Endothelial cell of umbilical vein (primary cell): Measurements from ENCODE around the gene PRDM11. TPM values are rescaled to one million over a fixed set of nuclear protein-coding genes. Genes with fewer than 3 reads are reported as not detected.

ENCODE experiments used
- BruUV-seq: library from RNA; stranded (reverse); fragments of 400-500 nt; replicated peaks from 2 replicates; lab custom pipeline; 2021; lab: Mats Ljungman, UMichigan
- CTCF ChIA-PET: fragments of 300-600, 350-600 bp; sonication (Branson Sonifier 250); formaldehyde crosslinking; loops from one replicate; lab custom pipeline; 2021; ENCODE audit warnings: antibody characterized with exemption, inconsistent platforms; lab: Charles Lee
- POLR2A ChIA-PET: fragments of 300-600, 350-600 bp; sonication (Branson Sonifier 250); formaldehyde crosslinking; loops from one replicate; lab custom pipeline; 2021; ENCODE audit warnings: antibody characterized with exemption, inconsistent platforms; lab: Charles Lee
- DNase-seq: peaks from one replicate; pipeline ENCODE4 v3.0.0-alpha.2; 2011; ENCODE audit warnings: low read depth, low spot score
- FAIRE-seq: peaks from 2 replicates; lab custom pipeline; 2011; peaks lifted over from hg19 to GRCh38; lab: Jason Lieb, UNC
- H2AFZ ChIP-seq: 2 replicates; pipeline ENCODE4 v1.6.0; 2012; ENCODE audit warnings: low read depth, low read length, control low read depth, inconsistent platforms
- H3K27ac ChIP-seq: 2 replicates; pipeline ENCODE4 v1.5.1; 2011; ENCODE audit warnings: low read depth, mild to moderate bottlenecking, control low read depth, low read length, moderate library complexity; ENCODE audit not compliant: insufficient read depth
- H3K27me3 ChIP-seq, 2 experiments: 2 replicates each; pipeline versions ENCODE4 v1.6.0 to v1.6.1; 2011; ENCODE audit warnings: low read length in 2 of 2, mixed read lengths in 1 of 2; ENCODE audit not compliant: control insufficient read depth in 2 of 2, insufficient read depth in 2 of 2
- H3K36me3 ChIP-seq, 2 experiments: 2 replicates in 1 of 2; 3 replicates in 1 of 2; pipeline ENCODE4 v1.5.1; 2011; ENCODE audit warnings: low read length in 2 of 2, mild to moderate bottlenecking in 1 of 2, moderate library complexity in 1 of 2; ENCODE audit not compliant: control insufficient read depth in 2 of 2, insufficient read depth in 2 of 2; ENCODE audit errors: extremely low read depth in 1 of 2
- H3K4me1 ChIP-seq: 3 replicates; pipeline ENCODE4 v1.5.1; 2011; ENCODE audit warnings: mild to moderate bottlenecking, low read length; ENCODE audit not compliant: control insufficient read depth, insufficient read depth; ENCODE audit errors: extremely low read depth
- H3K4me2 ChIP-seq: 2 replicates; pipeline ENCODE4 v1.6.1; 2011; ENCODE audit warnings: low read length, control low read depth, mixed read lengths; ENCODE audit not compliant: insufficient read depth
- H3K4me3 ChIP-seq, 3 experiments: fragments of 200-600 bp in 1 of 3; sonication (generic), shearing (Covaris generic) in 1 of 3; replicated peaks in 1 of 3; 2 replicates each; pipeline ENCODE4 v1.5.1; 2011 to 2016; ENCODE audit warnings: control low read depth in 3 of 3, low read length in 3 of 3, mild to moderate bottlenecking in 2 of 3, inconsistent platforms in 1 of 3, low read depth in 1 of 3, moderate library complexity in 1 of 3; ENCODE audit not compliant: insufficient read depth in 1 of 3
- H3K79me2 ChIP-seq: 2 replicates; pipeline ENCODE4 v1.6.0; 2012; ENCODE audit warnings: low read length, inconsistent platforms; ENCODE audit not compliant: control insufficient read depth, insufficient read depth
- H3K9ac ChIP-seq: replicated peaks from 2 replicates; pipeline ENCODE3; 2011; ENCODE audit warnings: low read length, control low read depth; ENCODE audit not compliant: insufficient read depth; ENCODE audit errors: extremely low read depth
- H3K9me1 ChIP-seq: replicated peaks from 3 replicates; pipeline ENCODE4 v1.6.0; 2011; ENCODE audit warnings: mild to moderate bottlenecking, low read length; ENCODE audit not compliant: control insufficient read depth, insufficient read depth; ENCODE audit errors: extremely low read depth
- H3K9me3 ChIP-seq: replicated peaks from 2 replicates; pipeline ENCODE4 v1.5.1; 2012; ENCODE audit warnings: low read length, inconsistent platforms; ENCODE audit not compliant: control insufficient read depth, insufficient read depth
- H4K20me1 ChIP-seq: replicated peaks from 2 replicates; pipeline ENCODE3; 2011; ENCODE audit warnings: mild to moderate bottlenecking, low read length; ENCODE audit not compliant: control insufficient read depth, insufficient read depth; ENCODE audit errors: extremely low read depth
- EZH2 ChIP-seq: IDR thresholded peaks from 2 replicates; pipeline ENCODE4 v1.6.1; 2012; ENCODE audit warnings: borderline replicate concordance, low read depth, mild to moderate bottlenecking, moderate library complexity, low read length, inconsistent platforms; ENCODE audit not compliant: severe bottlenecking
- FOS ChIP-seq: IDR thresholded peaks from 2 replicates; pipeline ENCODE4 v1.6.1; 2011; ENCODE audit warnings: mild to moderate bottlenecking, low read length, moderate library complexity, borderline replicate concordance; ENCODE audit not compliant: insufficient read depth
- GATA2 ChIP-seq: IDR thresholded peaks from 2 replicates; pipeline ENCODE4 v1.7.0; 2011; ENCODE audit warnings: low read depth, mild to moderate bottlenecking, moderate library complexity, mixed read lengths, low read length; ENCODE audit not compliant: insufficient read length, insufficient read depth
- JUN ChIP-seq: IDR thresholded peaks from 2 replicates; pipeline ENCODE4 v1.6.1; 2011; ENCODE audit warnings: borderline replicate concordance, low read depth; ENCODE audit not compliant: insufficient read length, insufficient read depth
- MYC ChIP-seq: IDR thresholded peaks from one replicate; pipeline ENCODE4 v1.6.1; 2011; ENCODE audit warnings: mild to moderate bottlenecking, low read depth, low read length
- POLR2A ChIP-seq: IDR thresholded peaks from 2 replicates; pipeline ENCODE4 v1.6.1; 2012; ENCODE audit warnings: low read depth, mild to moderate bottlenecking, control low read depth, low read length
- POLR2AphosphoS5 ChIP-seq: IDR thresholded peaks from 2 replicates; pipeline ENCODE4 v1.6.1; 2012; ENCODE audit warnings: low read depth, mild to moderate bottlenecking, control low read depth, low read length, moderate library complexity; ENCODE audit not compliant: insufficient read depth
- dilution Hi-C: fragments of 300-500 bp; cut with MboI; formaldehyde crosslinking; loops from one replicate; pipeline ENCODE4 v1.15.0; 2019; ENCODE audit warnings: low sequenced_read_pairs; ENCODE audit not compliant: extremely low pct_ligation_motif_present
- intact Hi-C: fragments of 100-400 bp; cut with micrococcal nuclease; formaldehyde crosslinking; loops from one replicate; pipeline ENCODE4 v1.10.0; 2022
- polyA plus RNA-seq, 4 experiments: library from polyadenylated mRNA; depleted of rRNA in 3 of 4; stranded (reverse) in 3 of 4; unstranded in 1 of 4; fragments of >200 nt; gene quantifications; 2 replicates each; pipeline versions ENCODE4 v1.2.1 to v1.2.3, GENCODE V29; 2011 to 2012; ENCODE audit warnings: missing spikeins in 1 of 4
- total RNA-seq: library from RNA; stranded (reverse); gene quantifications from 2 replicates; pipeline ENCODE4 v1.2.3, GENCODE V29; 2021
- TF ChIP-seq, protein P1 (sequence below): IDR thresholded peaks from 2 replicates; pipeline ENCODE4 v1.6.1; 2011; ENCODE audit not compliant: insufficient read depth, insufficient read length
- TF ChIP-seq, protein P2 (sequence below), 2 donors: IDR thresholded peaks; 1 replicate in 1 of 2; 2 replicates in 1 of 2; pipeline ENCODE4 v1.5.1; 2011; ENCODE audit warnings: low read length in 2 of 2, mild to moderate bottlenecking in 2 of 2, moderate library complexity in 2 of 2, control low read depth in 1 of 2, inconsistent platforms in 1 of 2, low read depth in 1 of 2; ENCODE audit not compliant: insufficient read depth in 1 of 2; ENCODE audit errors: extremely low read depth in 1 of 2

The PRDM11 gene
- total and polyA plus RNA-seq, 2 donors (not counting 3 experiments of a cell fraction or from before 2014, with no cell fraction given) = 6.9 to 14.1 TPM

DNA sequence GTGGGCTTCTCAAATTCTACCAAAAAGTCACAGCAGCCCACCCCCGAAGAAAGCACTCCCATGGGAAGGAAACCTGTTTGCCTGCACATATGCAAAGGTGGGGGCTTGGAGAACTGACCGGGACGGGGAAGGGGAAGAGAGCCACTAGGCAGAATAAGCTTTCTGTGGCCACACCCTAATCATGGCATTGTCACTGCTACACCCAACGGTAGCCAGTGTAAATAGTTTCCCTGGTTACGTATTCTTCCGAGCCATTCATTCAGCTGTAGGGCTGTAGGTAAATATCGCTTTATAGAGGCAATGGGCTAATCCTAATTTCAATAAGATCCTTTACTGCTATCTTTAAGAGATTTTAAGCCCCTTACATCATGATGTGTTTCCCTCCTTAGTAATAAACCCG is 61.7 kb downstream of the PRDM11 start:
- no peak overlapping the region for H2AFZ ChIP-seq
- no peak overlapping the region for H3K4me3 ChIP-seq
- TF ChIP-seq GATA2 (no peak), POLR2A (no peak), JUN (no peak), POLR2AphosphoS5 (no peak), FOS (no peak), MYC (no peak), EZH2 (no peak)
- TF ChIP-seq, protein P1, sequence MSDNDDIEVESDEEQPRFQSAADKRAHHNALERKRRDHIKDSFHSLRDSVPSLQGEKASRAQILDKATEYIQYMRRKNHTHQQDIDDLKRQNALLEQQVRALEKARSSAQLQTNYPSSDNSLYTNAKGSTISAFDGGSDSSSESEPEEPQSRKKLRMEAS = no peak
- TF ChIP-seq, protein P2, sequence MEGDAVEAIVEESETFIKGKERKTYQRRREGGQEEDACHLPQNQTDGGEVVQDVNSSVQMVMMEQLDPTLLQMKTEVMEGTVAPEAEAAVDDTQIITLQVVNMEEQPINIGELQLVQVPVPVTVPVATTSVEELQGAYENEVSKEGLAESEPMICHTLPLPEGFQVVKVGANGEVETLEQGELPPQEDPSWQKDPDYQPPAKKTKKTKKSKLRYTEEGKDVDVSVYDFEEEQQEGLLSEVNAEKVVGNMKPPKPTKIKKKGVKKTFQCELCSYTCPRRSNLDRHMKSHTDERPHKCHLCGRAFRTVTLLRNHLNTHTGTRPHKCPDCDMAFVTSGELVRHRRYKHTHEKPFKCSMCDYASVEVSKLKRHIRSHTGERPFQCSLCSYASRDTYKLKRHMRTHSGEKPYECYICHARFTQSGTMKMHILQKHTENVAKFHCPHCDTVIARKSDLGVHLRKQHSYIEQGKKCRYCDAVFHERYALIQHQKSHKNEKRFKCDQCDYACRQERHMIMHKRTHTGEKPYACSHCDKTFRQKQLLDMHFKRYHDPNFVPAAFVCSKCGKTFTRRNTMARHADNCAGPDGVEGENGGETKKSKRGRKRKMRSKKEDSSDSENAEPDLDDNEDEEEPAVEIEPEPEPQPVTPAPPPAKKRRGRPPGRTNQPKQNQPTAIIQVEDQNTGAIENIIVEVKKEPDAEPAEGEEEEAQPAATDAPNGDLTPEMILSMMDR (IDR thresholded peaks at IDR 0.05; ENCODE audit: extremely low read depth in 1 of 2, insufficient read depth in 1 of 2, low read depth in 1 of 2, low read length in 2 of 2) = no peak
- dilution Hi-C loops (no loop called here), intact Hi-C loops (loop anchor here (2.0 kb wide), 1 partner anchor 17 kb away; no protein-coding TSS in a partner anchor)
- H3K36me3 ChIP-seq = peaks cover 0 to 4% of the 10 kb centered on the region in 2 experiments
- no peak overlapping the region for H3K4me2 ChIP-seq
- H3K79me2 ChIP-seq = no peaks in the 10 kb centered on the region
- no TSS peak for BruUV-seq
- no peak for FAIRE-seq
- ChIA-PET POLR2A (no interaction called here), CTCF (interaction anchor here (2.5 kb wide), 1 partner anchor 25 kb away, joined by 7 read pairs; no protein-coding TSS in a partner anchor)
- no peak for DNase-seq
- no peaks in the 10 kb centered on the region for H3K27me3 ChIP-seq
- H3K4me1 ChIP-seq = peaks cover 14% of the 10 kb centered on the region
- H4K20me1 ChIP-seq = no peaks in the 10 kb centered on the region
- no peak overlapping the region for H3K27ac ChIP-seq
- no peaks in the 10 kb centered on the region for H3K9me1 ChIP-seq
- no peaks in the 10 kb centered on the region for H3K9me3 ChIP-seq
- no peak overlapping the region for H3K9ac ChIP-seq
